IPS-15b (cell line): ENCODE measurements around the gene ABCG4.
"Not testable (repeated sequence)": the region's sequence is repeated elsewhere in the genome, so short reads cannot be mapped to it uniquely, and the experiment has no call there.

Experiments
- H3K27me3 ChIP-seq: one replicate; pipeline ENCODE4 v1.6.1; 2013; ENCODE audit warnings: low read length; ENCODE audit not compliant: control insufficient read depth, insufficient read depth
- H3K36me3 ChIP-seq: one replicate; pipeline ENCODE4 v1.6.1; 2013; ENCODE audit warnings: low read length; ENCODE audit not compliant: control insufficient read depth, insufficient read depth
- H3K4me1 ChIP-seq: one replicate; pipeline ENCODE4 v1.6.1; 2013; ENCODE audit warnings: mild to moderate bottlenecking, low read length; ENCODE audit not compliant: control insufficient read depth, insufficient read depth
- H3K4me3 ChIP-seq: one replicate; pipeline ENCODE4 v1.5.1; 2013; ENCODE audit warnings: low read depth, low read length
- H3K9ac ChIP-seq: one replicate; pipeline ENCODE4 v1.6.1; 2013; ENCODE audit warnings: low read depth, mild to moderate bottlenecking, low read length
- H3K9me3 ChIP-seq: one replicate; pipeline ENCODE4 v1.6.1; 2013; ENCODE audit warnings: mild to moderate bottlenecking, low read length; ENCODE audit not compliant: control insufficient read depth, insufficient read depth

ABCG4 gene

DNA sequence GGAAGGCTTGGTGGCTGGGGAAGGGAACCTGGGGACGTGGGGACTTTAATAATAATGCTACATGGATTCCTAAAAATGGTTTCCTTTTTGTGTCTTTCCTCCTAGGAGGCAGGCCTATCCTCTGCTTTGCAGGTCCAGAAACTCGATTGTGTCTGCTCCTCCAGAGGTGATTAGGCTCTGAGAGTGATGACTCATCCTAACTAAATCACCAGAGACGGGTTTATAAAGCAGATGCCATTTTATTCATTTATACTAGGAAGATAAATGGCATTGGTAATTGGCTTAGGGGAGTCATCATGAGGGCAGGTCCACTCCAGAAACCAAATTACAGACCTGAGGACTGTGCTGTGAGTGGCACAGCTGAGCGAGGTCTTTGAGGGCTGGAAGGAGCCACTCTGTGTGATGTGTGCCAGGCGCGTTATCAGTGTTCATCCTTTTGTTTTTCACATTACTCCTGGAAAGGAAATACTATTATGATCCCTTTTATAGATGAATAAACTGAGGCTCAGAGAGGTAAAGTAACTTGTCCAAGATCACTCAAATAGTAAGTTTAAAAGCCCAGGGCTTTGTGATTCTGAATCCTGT lies 26.7 kb downstream of the ABCG4 start:
- H3K27me3 ChIP-seq: no peaks in the 10 kb centered on the region
- no peak overlapping the region for H3K9ac ChIP-seq
- H3K9me3 ChIP-seq: no peaks in the 10 kb centered on the region
- no peak overlapping the region for H3K4me3 ChIP-seq
- H3K36me3 ChIP-seq: peaks cover 13% of the 10 kb centered on the region
- no peaks in the 10 kb centered on the region for H3K4me1 ChIP-seq

- Histone ChIP-seq H3K9me3 (no peaks in the 10 kb centered on the region), H3K36me3 (peaks cover 13% of the 10 kb centered on the region), H3K9ac (no peak overlapping the region)
Observed at GRCh38 chr11:119178166-119178680, 29.4 kb downstream of the ABCG4 start.

DNA sequence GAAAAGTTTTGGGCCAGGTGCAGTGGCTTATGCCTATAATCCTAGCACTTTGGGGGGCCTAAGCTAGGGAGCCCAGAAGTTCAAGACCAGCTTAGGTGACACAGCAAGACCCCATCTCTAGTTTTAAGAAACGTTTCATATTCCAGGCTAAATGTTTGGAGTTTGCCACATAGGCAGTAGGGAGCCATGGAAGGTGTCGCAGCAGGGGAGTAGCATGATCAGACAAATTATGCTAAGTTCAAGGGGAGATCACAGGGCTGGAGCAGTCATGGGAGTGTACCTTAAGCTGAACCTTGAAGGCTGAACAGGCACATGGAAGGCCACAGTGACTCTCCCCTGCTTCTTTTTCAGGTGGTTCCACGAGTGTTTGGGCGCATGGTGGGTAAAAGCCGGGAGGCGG lies 30.5 kb downstream of the ABCG4 start:
- Histone ChIP-seq H3K4me3 (no peak overlapping the region), H3K4me1 (no peaks in the 10 kb centered on the region), H3K9me3 (no peaks in the 10 kb centered on the region), H3K9ac (no peak overlapping the region), H3K27me3 (no peaks in the 10 kb centered on the region), H3K36me3 (peaks cover 6% of the 10 kb centered on the region)

More at GRCh38 chr11:119178166-119178680, 29.4 kb downstream of the ABCG4 start:
- Histone ChIP-seq H3K27me3 (no peaks in the 10 kb centered on the region), H3K4me1 (no peaks in the 10 kb centered on the region), H3K4me3 (no peak overlapping the region)

- Histone ChIP-seq H3K4me3 (no peak overlapping the region), H3K9ac (no peak overlapping the region), H3K27me3 (no peaks in the 10 kb centered on the region), H3K4me1 (no peaks in the 10 kb centered on the region), H3K36me3 (peaks cover 5% of the 10 kb centered on the region), H3K9me3 (no peaks in the 10 kb centered on the region)
Observed at GRCh38 chr11:119179983-119180382, 31.1 kb downstream of the ABCG4 start.

GRCh38 chr11:119180729-119181676 lies 32.2 kb downstream of the ABCG4 start:
- no peak overlapping the region for H3K4me3 ChIP-seq
- H3K9ac ChIP-seq: no peak overlapping the region
- no peaks in the 10 kb centered on the region for H3K4me1 ChIP-seq
- peaks cover 2% of the 10 kb centered on the region for H3K36me3 ChIP-seq
- H3K9me3 ChIP-seq: no peaks in the 10 kb centered on the region
- H3K27me3 ChIP-seq: no peaks in the 10 kb centered on the region

DNA sequence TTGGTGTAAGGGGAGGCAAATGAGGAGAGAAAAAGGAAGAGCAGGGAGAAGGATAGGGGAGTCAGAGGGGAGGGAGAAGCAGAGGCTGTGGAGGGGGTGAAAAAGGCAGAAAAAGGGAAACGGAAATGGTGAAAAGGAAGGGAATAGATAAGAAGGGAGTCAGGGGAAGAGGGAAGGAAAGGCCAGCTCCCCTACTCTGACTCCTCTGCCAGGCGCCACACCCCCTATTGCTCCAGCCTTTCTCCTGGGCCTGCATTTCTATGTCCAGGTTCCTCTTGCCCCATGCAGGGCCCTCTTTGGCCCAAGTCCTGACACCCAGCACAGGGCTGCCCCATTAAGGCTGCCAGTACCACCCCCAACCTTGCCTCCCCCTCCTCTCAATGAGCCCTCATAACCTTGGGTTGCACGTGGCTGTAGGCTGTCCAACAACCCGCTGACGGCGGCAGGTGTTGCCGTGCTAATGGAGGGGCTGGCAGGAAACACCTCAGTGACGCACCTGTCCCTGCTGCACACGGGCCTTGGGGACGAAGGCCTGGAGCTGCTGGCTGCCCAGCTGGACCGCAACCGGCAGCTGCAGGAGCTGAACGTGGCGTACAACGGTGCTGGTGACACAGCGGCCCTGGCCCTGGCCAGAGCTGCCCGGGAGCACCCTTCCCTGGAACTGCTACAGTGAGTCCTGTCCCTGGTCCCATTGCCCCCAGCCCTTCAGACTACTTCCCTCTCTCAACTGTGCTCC lies 33.0 kb downstream of the ABCG4 start:
- Histone ChIP-seq H3K36me3 (peaks cover 2% of the 10 kb centered on the region), H3K4me3 (no peak overlapping the region), H3K4me1 (no peaks in the 10 kb centered on the region), H3K9me3 (no peaks in the 10 kb centered on the region), H3K9ac (no peak overlapping the region), H3K27me3 (no peaks in the 10 kb centered on the region)

DNA sequence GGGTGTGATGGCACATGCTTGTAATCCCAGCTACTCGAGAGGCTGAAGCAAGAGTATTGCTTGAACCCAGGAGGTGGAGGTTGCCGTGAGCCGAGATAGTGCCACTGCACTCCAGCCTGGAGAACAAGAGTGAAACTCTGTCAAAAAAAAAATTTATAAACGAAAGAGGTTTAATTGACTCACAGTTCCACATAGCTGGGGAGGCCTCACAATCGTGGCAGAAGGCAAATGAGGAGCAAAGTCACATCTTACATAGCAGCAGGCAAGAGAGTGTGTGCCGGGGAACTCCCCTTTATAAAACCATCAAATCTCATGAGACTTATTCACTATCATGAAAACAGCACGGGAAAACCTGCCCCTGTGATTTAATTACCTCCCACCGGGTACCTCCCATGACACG lies 35.5 kb downstream of the ABCG4 start:
- H3K9ac ChIP-seq, H3K27me3 ChIP-seq, H3K36me3 ChIP-seq, H3K4me1 ChIP-seq, H3K9me3 ChIP-seq, H3K4me3 ChIP-seq: not testable (repeated sequence)

DNA sequence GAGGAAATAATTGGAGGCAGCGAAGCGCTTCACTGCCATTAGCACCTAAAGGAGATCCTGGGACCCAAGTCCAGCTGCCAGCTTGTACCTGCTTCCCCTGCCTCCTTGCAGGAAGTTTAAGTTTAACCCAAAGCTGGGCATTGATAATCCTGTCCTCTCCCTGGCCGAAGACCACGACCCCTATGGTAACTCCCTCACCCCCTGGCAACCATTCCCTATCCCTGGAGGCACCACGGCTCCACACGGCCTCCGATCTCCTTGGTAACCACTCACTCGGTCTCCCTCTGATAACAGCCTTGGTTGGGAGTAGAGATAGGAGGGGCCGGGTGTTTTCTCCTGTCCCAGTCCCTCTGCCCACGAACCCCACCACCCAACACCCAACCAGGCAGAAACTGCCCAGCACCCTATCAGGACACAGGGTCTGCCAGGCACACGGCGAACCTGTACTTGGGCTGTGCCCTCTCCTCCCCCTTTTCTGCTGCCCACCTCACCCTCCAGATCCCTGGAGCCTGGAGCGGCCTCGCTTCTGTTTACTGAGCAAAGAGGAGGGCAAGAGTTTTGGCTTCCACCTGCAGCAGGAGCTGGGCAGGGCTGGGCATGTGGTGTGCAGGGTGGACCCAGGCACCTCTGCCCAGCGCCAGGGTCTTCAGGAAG lies 37.3 kb downstream of the ABCG4 start:
- Histone ChIP-seq H3K4me1 (no peaks in the 10 kb centered on the region), H3K4me3 (no peak overlapping the region), H3K9me3 (no peaks in the 10 kb centered on the region), H3K36me3 (no peaks in the 10 kb centered on the region), H3K9ac (no peak overlapping the region), H3K27me3 (no peaks in the 10 kb centered on the region)

DNA sequence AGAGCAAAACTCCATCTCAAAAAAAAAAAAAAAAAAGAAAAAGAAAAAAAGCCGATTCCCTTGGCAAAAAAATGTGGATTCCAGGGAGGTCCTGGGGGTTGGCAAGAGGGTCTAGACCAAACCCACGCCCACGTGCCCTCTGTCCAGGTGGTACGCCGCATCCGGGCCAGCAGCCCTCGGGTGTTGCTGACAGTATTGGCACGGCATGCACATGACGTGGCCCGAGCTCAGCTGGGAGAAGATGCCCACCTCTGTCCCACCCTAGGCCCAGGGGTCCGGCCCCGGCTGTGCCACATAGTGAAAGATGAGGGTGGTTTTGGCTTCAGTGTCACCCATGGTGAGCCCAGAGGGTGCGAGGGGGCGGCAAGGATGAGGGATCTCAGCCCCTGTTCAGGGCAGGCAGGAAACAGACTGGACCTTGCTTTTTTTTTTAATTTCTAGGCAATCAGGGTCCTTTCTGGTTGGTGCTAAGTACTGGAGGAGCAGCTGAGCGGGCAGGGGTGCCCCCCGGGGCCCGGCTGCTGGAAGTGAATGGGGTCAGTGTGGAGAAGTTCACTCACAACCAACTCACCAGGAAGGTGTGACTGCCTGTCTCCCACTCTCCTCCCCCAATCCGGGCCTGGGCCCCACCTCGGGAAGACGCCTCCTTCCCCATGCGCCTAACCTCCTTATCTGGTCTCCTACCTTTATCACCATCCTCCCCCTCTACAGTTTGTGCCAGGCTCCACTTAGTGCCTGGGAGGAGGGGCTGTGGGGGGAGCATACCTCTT lies 38.5 kb downstream of the ABCG4 start:
- no peak overlapping the region for H3K4me3 ChIP-seq
- H3K27me3 ChIP-seq: no peaks in the 10 kb centered on the region
- H3K9ac ChIP-seq: no peak overlapping the region
- no peaks in the 10 kb centered on the region for H3K36me3 ChIP-seq
- no peaks in the 10 kb centered on the region for H3K4me1 ChIP-seq
- no peaks in the 10 kb centered on the region for H3K9me3 ChIP-seq

- H3K4me1 ChIP-seq: no peaks in the 10 kb centered on the region
- no peaks in the 10 kb centered on the region for H3K27me3 ChIP-seq
- H3K4me3 ChIP-seq: no peak overlapping the region
- no peaks in the 10 kb centered on the region for H3K36me3 ChIP-seq
- H3K9ac ChIP-seq: no peak overlapping the region
- H3K9me3 ChIP-seq: no peaks in the 10 kb centered on the region
Observed at GRCh38 chr11:119188067-119188466, 39.2 kb downstream of the ABCG4 start.

DNA sequence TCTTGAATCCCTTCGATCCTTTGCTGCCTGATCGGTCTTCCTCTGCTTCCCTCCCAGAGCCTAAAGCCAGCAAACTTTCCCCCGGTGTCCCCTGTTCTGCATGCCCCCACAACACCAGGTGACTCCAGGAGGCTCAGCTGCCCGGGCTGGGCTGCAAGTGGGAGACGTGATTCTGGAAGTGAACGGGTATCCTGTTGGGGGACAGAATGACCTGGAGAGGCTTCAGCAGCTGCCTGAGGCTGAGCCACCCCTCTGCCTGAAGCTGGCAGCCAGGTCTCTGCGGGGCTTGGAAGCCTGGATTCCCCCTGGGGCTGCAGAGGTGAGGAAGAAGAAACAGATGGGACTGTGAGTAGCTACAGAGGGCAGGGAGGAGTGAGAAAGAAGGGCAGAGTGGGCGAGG lies 40.0 kb downstream of the ABCG4 start:
- no peaks in the 10 kb centered on the region for H3K4me1 ChIP-seq
- H3K27me3 ChIP-seq: no peaks in the 10 kb centered on the region
- H3K4me3 ChIP-seq: no peak overlapping the region
- no peaks in the 10 kb centered on the region for H3K36me3 ChIP-seq
- H3K9ac ChIP-seq: no peak overlapping the region
- H3K9me3 ChIP-seq: no peaks in the 10 kb centered on the region
